ENCODE measurements around the gene SLC16A3. TPM values are rescaled to one million over a fixed set of nuclear protein-coding genes. Genes with fewer than 3 reads are reported as not detected.

The SLC16A3 gene
- total RNA-seq, 2 donors from 2014 or later: 8.6 to 197 TPM

Other genes starting within 250 kb of the SLC16A3 start
- gene CENPX, start 206.2 kb upstream of the SLC16A3 start, total RNA-seq: 10 to 100 TPM; 47.8 to 62.7 TPM
- 10 to 100 TPM; 16.7 TPM for gene LRRC45, start 205.7 kb upstream of the SLC16A3 start, total RNA-seq
- 10 to 100 TPM in 1 of 2 donors, 1 to 10 TPM in 1; 5.7 to 13.5 TPM for gene RAC3, start 197.4 kb upstream of the SLC16A3 start, total RNA-seq
- gene DCXR, start 191.3 kb upstream of the SLC16A3 start, total RNA-seq: 100 to 1,000 TPM in 1 of 2 donors, 10 to 100 TPM in 1; 85.5 to 128 TPM
- 10 to 100 TPM; 21.5 to 24.2 TPM for gene RFNG, start 177.2 kb upstream of the SLC16A3 start, total RNA-seq
- gene GPS1, start 177.1 kb upstream of the SLC16A3 start, total RNA-seq: 10 to 100 TPM; 60.3 to 77.1 TPM
- 100 to 1,000 TPM in 1 of 2 donors, 10 to 100 TPM in 1; 86.2 to 103 TPM for gene DUS1L, start 163.2 kb upstream of the SLC16A3 start, total RNA-seq
- gene FASN, start 130.8 kb upstream of the SLC16A3 start, total RNA-seq: 100 to 1,000 TPM in 1 of 2 donors, 10 to 100 TPM in 1; 82.6 to 171 TPM
- gene CCDC57, start 16.2 kb upstream of the SLC16A3 start, total RNA-seq: 10 to 100 TPM; 34.6 to 51.3 TPM
- gene CSNK1D, start 44.7 kb downstream of the SLC16A3 start, total RNA-seq: 100 to 1,000 TPM; 130 to 171 TPM
- gene CD7, start 88.6 kb downstream of the SLC16A3 start, total RNA-seq: 100 to 1,000 TPM; 620 to 646 TPM
- gene SECTM1, start 104.7 kb downstream of the SLC16A3 start, total RNA-seq: 10 to 100 TPM in 1 of 2 donors, 1 to 10 TPM in 1; 2.3 to 13.7 TPM
- under 1 TPM; 0.18 to 0.41 TPM for gene TEX19, start 130.2 kb downstream of the SLC16A3 start, total RNA-seq
- under 1 TPM in 1 of 2 donors, not detected in 1; 0.18 TPM for gene UTS2R, start 142.7 kb downstream of the SLC16A3 start, total RNA-seq
- gene HEXD, start 189.3 kb downstream of the SLC16A3 start, total RNA-seq: 10 to 100 TPM; 16.2 to 33.6 TPM
- gene OGFOD3, start 189.5 kb downstream of the SLC16A3 start, total RNA-seq: 10 to 100 TPM; 16.8 to 23.5 TPM
- gene CYBC1, start 221.7 kb downstream of the SLC16A3 start, total RNA-seq: 100 to 1,000 TPM; 205 to 401 TPM
- 100 to 1,000 TPM; 159 TPM for gene NARF, start 229.7 kb downstream of the SLC16A3 start, total RNA-seq

All from activated naive CD4-positive, alpha-beta T cell treated with anti-CD3 and anti-CD28 coated beads, Interleukin-2, amount 50 U/mL, for 72 hours (primary cell).